Panc1 (cell line): ENCODE measurements around the gene UBAC2.

Experiments used
- POLR2AphosphoS5 ChIP-seq: IDR thresholded peaks from 2 replicates; pipeline ENCODE4 v1.6.1; 2012; ENCODE audit warnings: mild to moderate bottlenecking, low read depth, low read length, moderate library complexity
- TF ChIP-seq, protein P1 (sequence below): fragments of 450-650 bp; IDR thresholded peaks from 2 replicates; pipeline ENCODE4 v1.5.1; 2017; ENCODE audit warnings: mild to moderate bottlenecking
- TF ChIP-seq, protein P2 (sequence below), 2 experiments: IDR thresholded peaks; 2 replicates each; pipeline ENCODE4 v1.6.1; 2011 to 2012; ENCODE audit warnings: low read depth in 2 of 2, control low read depth in 1 of 2, low read length in 1 of 2, mild to moderate bottlenecking in 1 of 2, moderate library complexity in 1 of 2; ENCODE audit not compliant: insufficient read depth in 1 of 2

DNA sequence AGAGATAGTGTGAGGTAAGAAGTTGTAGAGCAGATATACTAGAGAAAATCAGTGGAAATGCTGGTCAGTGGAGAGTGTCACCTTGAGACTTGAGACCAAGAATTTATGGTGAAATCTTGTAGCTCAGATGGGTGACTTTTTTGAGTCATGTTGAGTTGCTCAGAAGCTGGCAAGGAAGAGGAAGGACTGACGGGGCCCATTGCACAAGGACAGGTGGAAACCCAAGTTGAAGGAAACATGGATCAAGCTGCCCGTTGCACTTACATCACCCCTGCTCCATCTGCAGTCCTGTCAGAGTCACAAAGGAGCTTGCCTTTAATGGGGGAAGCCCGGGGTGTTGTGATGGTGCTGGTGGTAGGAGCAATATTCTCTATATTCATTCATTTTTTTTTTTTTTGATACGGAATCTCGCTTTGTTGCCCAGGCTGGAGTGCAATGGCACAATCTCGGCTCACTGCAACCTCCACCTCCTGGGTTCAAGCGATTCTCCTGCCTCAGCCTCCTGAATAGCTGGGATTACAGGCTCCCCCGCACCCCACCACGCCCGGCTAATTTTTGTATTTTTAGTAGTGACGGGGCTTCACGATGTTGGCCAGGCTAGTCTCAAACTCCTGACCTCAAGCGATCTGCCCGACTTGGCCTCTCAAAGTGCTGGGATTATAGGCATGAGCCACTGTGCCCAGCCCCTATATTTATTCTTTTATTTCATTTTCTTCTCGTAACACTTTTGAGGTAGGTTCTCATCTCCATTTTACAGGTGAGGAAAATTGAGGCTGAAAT is 27.4 kb downstream of the UBAC2 start:
- TF ChIP-seq, protein P1, sequence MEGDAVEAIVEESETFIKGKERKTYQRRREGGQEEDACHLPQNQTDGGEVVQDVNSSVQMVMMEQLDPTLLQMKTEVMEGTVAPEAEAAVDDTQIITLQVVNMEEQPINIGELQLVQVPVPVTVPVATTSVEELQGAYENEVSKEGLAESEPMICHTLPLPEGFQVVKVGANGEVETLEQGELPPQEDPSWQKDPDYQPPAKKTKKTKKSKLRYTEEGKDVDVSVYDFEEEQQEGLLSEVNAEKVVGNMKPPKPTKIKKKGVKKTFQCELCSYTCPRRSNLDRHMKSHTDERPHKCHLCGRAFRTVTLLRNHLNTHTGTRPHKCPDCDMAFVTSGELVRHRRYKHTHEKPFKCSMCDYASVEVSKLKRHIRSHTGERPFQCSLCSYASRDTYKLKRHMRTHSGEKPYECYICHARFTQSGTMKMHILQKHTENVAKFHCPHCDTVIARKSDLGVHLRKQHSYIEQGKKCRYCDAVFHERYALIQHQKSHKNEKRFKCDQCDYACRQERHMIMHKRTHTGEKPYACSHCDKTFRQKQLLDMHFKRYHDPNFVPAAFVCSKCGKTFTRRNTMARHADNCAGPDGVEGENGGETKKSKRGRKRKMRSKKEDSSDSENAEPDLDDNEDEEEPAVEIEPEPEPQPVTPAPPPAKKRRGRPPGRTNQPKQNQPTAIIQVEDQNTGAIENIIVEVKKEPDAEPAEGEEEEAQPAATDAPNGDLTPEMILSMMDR, result no peak
- TF ChIP-seq, protein P2, sequence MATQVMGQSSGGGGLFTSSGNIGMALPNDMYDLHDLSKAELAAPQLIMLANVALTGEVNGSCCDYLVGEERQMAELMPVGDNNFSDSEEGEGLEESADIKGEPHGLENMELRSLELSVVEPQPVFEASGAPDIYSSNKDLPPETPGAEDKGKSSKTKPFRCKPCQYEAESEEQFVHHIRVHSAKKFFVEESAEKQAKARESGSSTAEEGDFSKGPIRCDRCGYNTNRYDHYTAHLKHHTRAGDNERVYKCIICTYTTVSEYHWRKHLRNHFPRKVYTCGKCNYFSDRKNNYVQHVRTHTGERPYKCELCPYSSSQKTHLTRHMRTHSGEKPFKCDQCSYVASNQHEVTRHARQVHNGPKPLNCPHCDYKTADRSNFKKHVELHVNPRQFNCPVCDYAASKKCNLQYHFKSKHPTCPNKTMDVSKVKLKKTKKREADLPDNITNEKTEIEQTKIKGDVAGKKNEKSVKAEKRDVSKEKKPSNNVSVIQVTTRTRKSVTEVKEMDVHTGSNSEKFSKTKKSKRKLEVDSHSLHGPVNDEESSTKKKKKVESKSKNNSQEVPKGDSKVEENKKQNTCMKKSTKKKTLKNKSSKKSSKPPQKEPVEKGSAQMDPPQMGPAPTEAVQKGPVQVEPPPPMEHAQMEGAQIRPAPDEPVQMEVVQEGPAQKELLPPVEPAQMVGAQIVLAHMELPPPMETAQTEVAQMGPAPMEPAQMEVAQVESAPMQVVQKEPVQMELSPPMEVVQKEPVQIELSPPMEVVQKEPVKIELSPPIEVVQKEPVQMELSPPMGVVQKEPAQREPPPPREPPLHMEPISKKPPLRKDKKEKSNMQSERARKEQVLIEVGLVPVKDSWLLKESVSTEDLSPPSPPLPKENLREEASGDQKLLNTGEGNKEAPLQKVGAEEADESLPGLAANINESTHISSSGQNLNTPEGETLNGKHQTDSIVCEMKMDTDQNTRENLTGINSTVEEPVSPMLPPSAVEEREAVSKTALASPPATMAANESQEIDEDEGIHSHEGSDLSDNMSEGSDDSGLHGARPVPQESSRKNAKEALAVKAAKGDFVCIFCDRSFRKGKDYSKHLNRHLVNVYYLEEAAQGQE (IDR thresholded peaks at IDR 0.05; ENCODE audit: insufficient read depth in 1 of 2, low read depth in 2 of 2, low read length in 1 of 2), result no peak
- TF ChIP-seq POLR2AphosphoS5, result no peak
